SK-N-MC (cell line): ENCODE results near the gene KLF13.

ENCODE experiments used
- DNase-seq: peaks from one replicate; pipeline ENCODE4 v3.0.0-alpha.2; 2011; ENCODE audit warnings: low read depth, low spot score
- H3K27ac ChIP-seq: fragments of 200-600 bp; sonication (generic); 2 replicates; pipeline ENCODE4 v1.5.1; 2016; ENCODE audit warnings: mixed run types
- H3K36me3 ChIP-seq: fragments of 200-600 bp; sonication (generic); 2 replicates; pipeline ENCODE4 v1.6.1; 2017; ENCODE audit warnings: antibody characterized with exemption, low read length, mixed read lengths; ENCODE audit not compliant: insufficient read depth
- H3K4me3 ChIP-seq: fragments of 200-600 bp; sonication (generic); 2 replicates; pipeline ENCODE4 v1.5.1; 2016
- H3K9ac ChIP-seq: fragments of 200-600 bp; sonication (generic); 2 replicates; pipeline ENCODE4 v1.8.0; 2017; ENCODE audit warnings: mixed run types, mixed read lengths; ENCODE audit not compliant: insufficient read length
- H3K9me3 ChIP-seq: fragments of 200-600 bp; sonication (generic); 2 replicates; pipeline ENCODE4 v1.6.1; 2017; ENCODE audit warnings: low read depth, mild to moderate bottlenecking, antibody characterized with exemption, low read length, moderate library complexity, mixed read lengths
- EZH2 ChIP-seq: fragments of 200-600 bp; sonication (generic); IDR thresholded peaks from one replicate; pipeline ENCODE4 v1.6.1; 2017; ENCODE audit warnings: antibody characterized with exemption
- FOXP2 ChIP-seq: optimal IDR thresholded peaks from 2 replicates; pipeline ENCODE3; 2011; ENCODE audit warnings: mild to moderate bottlenecking, moderate library complexity; ENCODE audit not compliant: insufficient read depth; ENCODE audit errors: extremely low read length, control extremely low read depth
- POLR2AphosphoS5 ChIP-seq: IDR thresholded peaks from 2 replicates; pipeline ENCODE4 v1.6.1; 2012; ENCODE audit warnings: mild to moderate bottlenecking, low read depth, low read length, borderline replicate concordance

KLF13 gene

DNA sequence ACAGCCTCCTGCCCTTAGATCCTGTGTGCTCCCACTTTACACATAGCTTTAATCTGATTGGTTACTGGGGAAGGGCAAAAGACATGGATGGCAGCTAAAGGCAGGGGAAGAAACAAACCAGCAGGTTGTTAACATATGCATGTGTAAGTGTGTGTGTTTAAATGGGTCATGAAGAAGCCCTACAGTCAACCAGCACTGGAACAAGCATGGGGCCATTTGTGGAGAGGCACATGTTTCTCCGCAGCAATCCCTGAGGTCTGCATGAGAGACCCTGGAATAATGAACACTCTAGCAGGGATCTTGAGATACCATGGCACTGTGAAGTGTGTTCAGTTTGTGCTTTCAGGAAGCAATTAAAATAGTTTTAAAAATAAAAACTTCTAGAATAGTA, 6.0 kb downstream of the KLF13 start:
- no peaks in the 10 kb centered on the region for H3K36me3 ChIP-seq

DNA sequence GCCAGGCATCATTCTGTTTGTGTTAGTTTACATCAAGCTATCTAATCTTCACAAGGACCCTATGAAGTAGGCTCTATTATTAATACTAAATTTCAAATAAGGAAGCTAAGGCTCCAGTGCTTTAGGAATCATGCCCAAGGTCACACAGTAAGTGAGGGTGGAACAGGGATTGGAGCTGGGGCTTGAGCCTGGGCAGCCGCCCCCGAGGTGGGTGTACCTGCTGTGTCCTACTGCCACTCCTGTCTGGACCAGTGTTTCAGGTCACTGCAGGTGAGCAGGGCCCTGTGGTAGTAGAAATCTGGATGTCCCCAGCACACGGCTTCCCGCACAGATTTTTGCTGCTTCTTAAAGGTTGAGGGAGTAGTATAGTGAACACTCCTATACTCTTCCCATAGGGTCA, 6.5 kb downstream of the KLF13 start:
- no peak for DNase-seq
- peak overlapping the region; percentile 47; the same call in 1 of the 2 replicates for H3K27ac ChIP-seq

More for the DNA sequence above, 6.0 kb downstream of the KLF13 start:
- no peak for DNase-seq
- Histone ChIP-seq H3K4me3 (0 out of 2 replicates have a peak overlapping the region, but pooled peaks have one; percentile 25), H3K27ac (peak overlapping the region; percentile 47; the same call in 1 of the 2 replicates), H3K9ac (no peak overlapping the region), H3K9me3 (no peaks in the 10 kb centered on the region)
- TF ChIP-seq POLR2AphosphoS5 (no peak), FOXP2 (no peak), EZH2 (no peak)

DNA sequence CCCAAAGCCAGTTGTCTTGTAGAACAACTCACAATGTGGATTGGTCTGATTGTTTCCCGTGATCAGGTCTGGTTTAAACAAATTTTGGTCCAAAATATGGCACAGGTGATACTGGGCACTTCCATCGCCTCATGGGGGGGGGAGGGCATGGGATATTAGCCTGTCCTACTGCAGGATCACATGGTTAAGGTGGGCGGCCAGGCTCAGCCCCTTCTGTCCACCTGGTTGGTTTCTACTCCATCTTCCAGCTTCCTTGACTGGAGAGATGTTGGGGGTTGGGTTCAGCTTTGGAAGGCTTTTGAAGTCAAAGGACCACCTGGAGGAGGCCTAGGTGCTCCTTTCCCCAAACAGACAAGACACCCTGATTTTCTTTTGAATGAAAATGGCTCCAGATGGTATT, 7.2 kb downstream of the KLF13 start:
- no peak overlapping the region for H3K4me3 ChIP-seq
- DNase-seq = no peak
- no peaks in the 10 kb centered on the region for H3K9me3 ChIP-seq
- no peak overlapping the region for H3K27ac ChIP-seq
- no peaks in the 10 kb centered on the region for H3K36me3 ChIP-seq
- H3K9ac ChIP-seq = no peak overlapping the region
- TF ChIP-seq EZH2 (no peak), POLR2AphosphoS5 (no peak), FOXP2 (no peak)

More for the DNA sequence above, 6.5 kb downstream of the KLF13 start:
- no peak for TF ChIP-seq FOXP2
- no peak for TF ChIP-seq POLR2AphosphoS5
- no peak for TF ChIP-seq EZH2
- no peak overlapping the region for H3K4me3 ChIP-seq
- H3K36me3 ChIP-seq = no peaks in the 10 kb centered on the region
- no peaks in the 10 kb centered on the region for H3K9me3 ChIP-seq
- H3K9ac ChIP-seq = no peak overlapping the region

DNA sequence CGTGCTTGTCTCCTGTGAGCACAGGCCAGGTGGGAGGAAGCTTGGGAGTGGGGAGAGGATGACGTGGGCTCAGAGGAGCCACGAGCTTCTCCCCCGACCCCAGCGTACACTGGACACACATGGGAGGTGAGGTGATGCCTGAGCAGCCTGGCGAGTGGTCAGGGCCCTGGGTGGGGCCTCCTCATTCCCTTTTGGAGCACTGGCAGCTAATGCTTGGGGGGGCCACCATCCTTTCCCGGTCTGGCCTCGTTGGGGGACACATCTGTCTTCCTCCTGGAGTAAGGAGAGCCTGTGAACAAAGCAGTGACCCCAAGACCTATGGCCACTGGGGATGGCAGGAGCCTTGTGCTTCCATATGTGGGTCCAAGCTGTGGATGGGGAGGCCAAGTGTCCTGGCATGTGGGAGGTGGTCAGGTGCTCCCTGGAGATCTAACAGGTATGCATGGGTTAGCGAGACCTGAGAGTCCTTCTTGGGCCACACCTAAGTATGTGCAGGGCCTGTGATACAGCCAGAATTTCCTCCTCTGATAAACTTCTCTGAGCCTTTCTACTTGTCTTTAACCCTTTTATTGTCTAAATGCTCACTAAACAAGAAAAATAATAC, 9.5 kb downstream of the KLF13 start:
- Histone ChIP-seq H3K36me3 (no peaks in the 10 kb centered on the region), H3K9ac (no peak overlapping the region)
- TF ChIP-seq EZH2 = no peak
- TF ChIP-seq FOXP2 = no peak
- TF ChIP-seq POLR2AphosphoS5 = no peak

DNA sequence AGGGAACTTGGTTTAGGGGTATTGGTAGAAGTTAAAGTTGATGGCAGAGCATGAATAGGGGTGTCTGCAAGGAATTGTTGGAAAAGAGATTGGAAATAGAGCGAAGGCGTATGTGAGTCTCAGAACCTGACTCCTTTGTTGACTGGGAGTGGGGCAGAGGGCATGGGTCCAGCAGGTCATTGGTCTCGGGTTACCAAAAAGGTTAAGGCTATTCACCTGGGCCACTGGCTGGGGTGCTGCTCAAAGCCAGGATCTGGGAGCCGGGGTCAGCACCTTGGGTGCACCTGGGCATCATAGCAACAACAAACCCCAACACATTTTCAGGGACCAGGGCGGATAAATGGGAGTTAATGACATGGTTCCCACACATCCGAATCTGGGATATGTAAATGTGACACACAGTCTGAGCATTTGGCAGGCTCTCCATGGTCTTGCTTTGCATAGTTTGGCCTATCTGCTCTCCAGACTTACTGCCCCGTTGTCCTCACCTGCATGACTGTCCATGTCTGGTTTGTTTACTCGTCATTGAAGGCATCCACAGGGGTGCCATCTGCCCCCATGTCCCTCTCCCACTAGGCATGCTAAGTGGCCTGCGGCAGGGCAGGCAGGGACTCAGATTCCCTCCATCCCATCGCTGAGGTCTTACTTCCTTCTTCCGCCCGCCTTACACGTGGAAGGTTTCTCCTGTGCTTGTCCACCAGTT, 10.1 kb downstream of the KLF13 start:
- Histone ChIP-seq H3K36me3 (no peaks in the 10 kb centered on the region), H3K9ac (no peak overlapping the region), H3K27ac (no peak overlapping the region), H3K4me3 (no peak overlapping the region), H3K9me3 (no peaks in the 10 kb centered on the region)
- no peak for DNase-seq
- TF ChIP-seq EZH2 (no peak), FOXP2 (no peak), POLR2AphosphoS5 (no peak)

More for the DNA sequence above, 9.5 kb downstream of the KLF13 start:
- Histone ChIP-seq H3K27ac (no peak overlapping the region), H3K4me3 (no peak overlapping the region), H3K9me3 (no peaks in the 10 kb centered on the region)
- no peak for DNase-seq

DNA sequence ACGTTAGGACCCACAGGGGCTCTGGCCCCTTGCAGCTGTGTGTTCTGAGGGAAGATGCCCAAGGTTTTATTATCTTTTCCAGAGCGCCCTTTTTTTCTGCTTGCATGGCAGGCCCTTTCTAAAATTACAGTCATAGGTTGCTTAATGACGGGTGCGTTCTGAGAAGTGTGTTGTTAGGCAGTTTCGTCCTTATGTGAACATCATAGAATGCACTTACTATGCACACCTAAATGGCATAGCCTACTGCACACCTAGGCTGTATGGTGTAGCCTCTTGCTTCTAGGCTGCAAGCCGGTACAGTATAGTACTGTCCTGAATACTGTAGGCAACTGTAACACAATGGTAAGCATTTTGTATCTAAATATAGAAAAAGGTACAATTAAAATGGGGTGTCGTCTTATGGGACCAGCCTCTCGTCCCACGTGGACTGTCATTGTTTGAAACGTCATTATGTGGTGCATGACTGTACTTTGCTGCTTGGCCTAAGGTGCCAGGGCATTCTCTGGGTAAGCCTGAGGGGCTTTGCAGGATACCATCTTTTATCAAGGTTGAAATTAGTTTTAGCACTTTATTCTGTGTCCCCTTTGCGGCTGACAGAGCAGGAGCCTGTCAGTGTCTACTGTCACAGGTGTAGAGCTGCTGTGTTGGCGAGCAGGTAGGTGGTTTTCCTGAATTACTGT, 10.9 kb downstream of the KLF13 start:
- H3K9me3 ChIP-seq = no peaks in the 10 kb centered on the region
- H3K36me3 ChIP-seq = no peaks in the 10 kb centered on the region
- H3K9ac ChIP-seq = no peak overlapping the region
- TF ChIP-seq FOXP2 = no peak
- H3K4me3 ChIP-seq = no peak overlapping the region
- H3K27ac ChIP-seq = no peak overlapping the region
- no peak for DNase-seq

DNA sequence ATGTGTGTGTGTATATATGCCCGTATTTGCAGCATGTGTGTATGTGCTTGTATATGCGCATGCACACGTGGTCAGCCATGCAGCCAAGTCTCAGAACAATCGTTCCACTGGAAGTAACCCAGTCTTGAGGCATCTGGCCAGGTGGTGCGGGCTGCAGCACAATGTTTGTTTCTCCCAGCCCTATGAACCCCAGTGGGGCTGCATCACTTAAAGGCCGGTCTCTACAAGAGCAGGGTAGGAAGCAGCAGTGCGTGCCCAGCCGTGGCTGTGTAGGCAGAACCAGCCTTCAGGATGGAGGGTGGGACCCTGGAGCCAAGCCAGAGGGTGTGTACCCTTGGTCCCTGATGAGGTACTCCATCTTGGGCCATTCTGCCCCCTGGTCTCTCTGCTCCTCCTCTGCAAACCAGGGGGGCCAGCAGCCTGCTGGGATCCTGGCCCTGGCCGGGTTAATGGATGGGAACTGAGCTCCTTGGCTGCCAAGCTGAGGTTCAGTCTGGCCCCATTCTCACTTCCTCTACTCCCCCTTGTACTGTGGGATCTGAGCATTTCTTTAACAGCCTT, 11.8 kb downstream of the KLF13 start:
- DNase-seq = no peak
- 0 out of 2 replicates have a peak overlapping the region, but pooled peaks have one; percentile 67 for H3K27ac ChIP-seq
- no peak overlapping the region for H3K9ac ChIP-seq
- TF ChIP-seq POLR2AphosphoS5 = no peak
- TF ChIP-seq EZH2 = no peak
- no peak for TF ChIP-seq FOXP2
- peak overlapping the region; percentile 30; the same call in 1 of the 2 replicates for H3K4me3 ChIP-seq
- no peaks in the 10 kb centered on the region for H3K36me3 ChIP-seq
- H3K9me3 ChIP-seq = no peaks in the 10 kb centered on the region

DNA sequence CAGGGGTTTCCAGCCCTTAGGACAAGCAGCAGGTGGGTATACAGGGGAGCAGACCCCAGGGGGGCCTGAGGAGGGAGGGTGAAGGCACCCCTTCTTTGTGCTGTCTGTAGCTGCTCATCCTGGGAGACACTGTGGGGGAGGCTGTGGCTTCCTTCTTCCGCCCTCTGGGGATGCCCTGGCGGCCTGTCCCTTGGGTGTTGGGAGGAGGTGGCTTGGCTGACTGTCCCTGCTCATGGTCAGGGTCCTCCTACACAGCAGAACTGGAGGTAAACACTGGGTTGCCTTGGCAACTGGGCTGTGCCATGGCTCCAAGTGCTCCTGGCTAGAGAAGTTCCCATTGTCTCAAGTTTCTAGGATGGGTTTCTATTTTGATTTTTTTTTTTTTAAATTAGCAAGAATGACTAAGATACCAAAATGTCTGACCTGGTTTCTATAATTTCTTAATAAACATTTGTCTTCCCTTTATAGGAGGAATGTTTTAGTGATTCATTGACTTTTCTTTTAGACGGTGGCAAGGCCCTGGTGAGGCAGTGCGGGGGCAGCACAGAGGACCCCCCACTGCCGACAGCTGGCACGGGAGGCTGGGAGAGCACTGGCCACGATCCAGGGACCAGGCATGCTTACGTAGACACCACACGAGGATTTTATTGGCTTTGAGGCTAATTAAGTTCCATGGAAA, 12.4 kb downstream of the KLF13 start:
- H3K4me3 ChIP-seq = peak overlapping the region; percentile 30; the same call in 1 of the 2 replicates
- DNase-seq = no peak
- H3K27ac ChIP-seq = peak overlapping the region; percentile 67; the same call in 1 of the 2 replicates
- TF ChIP-seq POLR2AphosphoS5 (no peak), FOXP2 (no peak), EZH2 (no peak)
- no peaks in the 10 kb centered on the region for H3K36me3 ChIP-seq
- no peaks in the 10 kb centered on the region for H3K9me3 ChIP-seq
- H3K9ac ChIP-seq = no peak overlapping the region
